Measurements from ENCODE around the gene PUSL1.

PUSL1 gene

GRCh38 chr1:1340791-1341548, 32.6 kb downstream of the PUSL1 start:
- DNase-seq, result no peak

DNA sequence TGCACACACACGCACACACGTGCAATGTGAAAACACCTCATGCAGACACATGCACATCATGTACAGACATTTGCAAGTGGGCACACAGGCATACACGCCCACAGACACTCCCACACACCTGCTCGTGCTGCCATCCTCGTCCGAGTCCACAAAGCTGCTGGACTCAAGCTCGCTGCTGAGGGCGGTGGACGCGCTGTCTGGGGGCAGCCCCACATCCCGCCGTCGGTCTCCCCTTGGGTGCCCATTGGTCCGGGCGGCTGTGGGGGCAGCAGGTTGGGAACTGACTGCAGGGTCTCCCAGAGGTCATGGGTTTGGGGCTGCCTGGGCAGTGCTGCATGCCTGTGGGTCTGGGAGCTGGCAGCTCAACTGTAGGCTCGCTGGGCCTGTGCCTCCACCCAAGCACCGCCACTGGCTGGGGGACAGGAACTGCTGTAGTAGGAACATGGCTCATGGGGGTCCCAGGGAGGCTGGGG, 33.2 kb downstream of the PUSL1 start:
- DNase-seq, result no peak

DNA sequence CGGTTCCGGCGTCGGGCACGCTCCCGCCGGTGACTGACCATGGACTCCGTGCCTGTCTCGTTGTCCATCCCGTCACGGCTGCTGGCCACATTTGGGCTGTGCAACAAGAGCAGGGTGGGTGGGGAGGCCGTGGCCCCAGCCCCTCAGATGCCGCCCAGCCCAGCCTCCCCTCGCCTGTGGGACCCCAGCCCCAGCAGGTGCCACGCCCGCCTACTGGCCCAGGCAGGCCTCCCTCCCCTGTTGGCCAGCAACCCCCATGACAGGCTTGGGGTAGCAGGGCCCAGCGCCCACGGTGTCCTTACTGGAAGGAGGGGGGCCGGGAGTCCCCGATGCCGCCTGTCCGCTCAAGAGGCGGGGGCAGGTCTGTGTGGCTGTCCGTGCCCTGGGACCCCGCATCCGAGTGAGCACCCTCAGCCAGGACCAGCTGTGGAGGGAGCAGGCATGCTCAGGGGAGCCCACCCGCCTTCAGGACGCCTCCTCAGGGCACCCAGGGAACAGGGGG, 33.7 kb downstream of the PUSL1 start:
- DNase-seq, result no peak

GRCh38 chr1:1342584-1343115, 34.3 kb downstream of the PUSL1 start:
- DNase-seq, result no peak

- DNase-seq, result no peak
Measured at GRCh38 chr1:1343811-1344421, 35.5 kb downstream of the PUSL1 start.

GRCh38 chr1:1344655-1345361, 36.4 kb downstream of the PUSL1 start:
- DNase-seq, result peak; percentile 47

GRCh38 chr1:1345384-1345783, 37.0 kb downstream of the PUSL1 start:
- DNase-seq, result no peak

DNA sequence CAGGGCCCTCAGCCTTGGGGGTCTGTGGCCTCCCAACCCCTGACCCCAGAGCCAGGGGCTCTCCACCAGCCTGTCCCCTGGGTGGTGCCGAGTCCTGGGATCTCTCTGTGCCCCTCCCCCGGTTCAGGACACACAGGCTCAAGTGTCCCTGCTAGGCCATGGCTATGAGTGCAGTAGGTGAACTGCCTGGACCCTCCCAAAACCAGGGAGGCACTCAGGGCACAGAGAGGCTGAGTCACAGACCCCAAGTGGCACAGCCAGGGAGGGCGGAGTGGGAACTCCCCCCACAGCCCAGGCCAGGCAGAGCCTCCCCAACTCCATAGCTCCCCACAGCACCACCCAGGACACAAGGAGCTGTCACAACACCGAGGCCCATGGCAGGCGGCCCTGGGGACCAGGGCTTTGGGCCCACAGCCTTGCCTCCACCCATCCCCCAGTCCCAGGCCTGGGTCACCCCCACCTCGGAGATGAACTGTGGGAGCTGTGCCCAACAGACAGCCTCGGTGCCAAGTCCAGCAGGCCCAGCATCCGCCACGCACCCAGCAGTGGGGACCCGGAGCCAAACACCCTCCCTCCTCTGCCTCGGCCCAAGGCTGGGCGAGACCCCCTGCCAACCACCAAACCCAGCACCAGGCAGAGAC, 37.6 kb downstream of the PUSL1 start:
- DNase-seq, result no peak

DNA sequence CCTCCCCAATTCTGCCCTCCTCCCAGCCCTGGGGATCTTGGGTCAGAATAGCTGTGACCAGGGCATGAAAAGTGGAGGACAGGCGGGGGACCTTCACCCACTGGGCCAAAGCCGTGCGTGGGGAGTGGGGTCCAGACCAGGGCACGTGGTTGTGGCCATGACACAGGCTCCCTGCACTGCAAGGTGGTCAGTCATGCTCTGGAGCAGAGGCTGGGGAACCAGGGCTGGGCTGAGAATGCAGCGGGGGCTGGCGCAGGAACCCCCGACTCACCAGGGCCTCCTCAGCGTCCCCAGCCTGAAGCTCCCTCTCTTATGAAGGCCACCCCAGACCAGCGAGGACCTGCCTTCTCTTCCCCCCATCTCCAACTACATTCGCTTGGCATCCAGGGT, 38.1 kb downstream of the PUSL1 start:
- no peak for DNase-seq

GRCh38 chr1:1347026-1347595, 38.7 kb downstream of the PUSL1 start:
- DNase-seq, result no peak

GRCh38 chr1:1347663-1348419, 39.4 kb downstream of the PUSL1 start:
- no peak for DNase-seq

DNA sequence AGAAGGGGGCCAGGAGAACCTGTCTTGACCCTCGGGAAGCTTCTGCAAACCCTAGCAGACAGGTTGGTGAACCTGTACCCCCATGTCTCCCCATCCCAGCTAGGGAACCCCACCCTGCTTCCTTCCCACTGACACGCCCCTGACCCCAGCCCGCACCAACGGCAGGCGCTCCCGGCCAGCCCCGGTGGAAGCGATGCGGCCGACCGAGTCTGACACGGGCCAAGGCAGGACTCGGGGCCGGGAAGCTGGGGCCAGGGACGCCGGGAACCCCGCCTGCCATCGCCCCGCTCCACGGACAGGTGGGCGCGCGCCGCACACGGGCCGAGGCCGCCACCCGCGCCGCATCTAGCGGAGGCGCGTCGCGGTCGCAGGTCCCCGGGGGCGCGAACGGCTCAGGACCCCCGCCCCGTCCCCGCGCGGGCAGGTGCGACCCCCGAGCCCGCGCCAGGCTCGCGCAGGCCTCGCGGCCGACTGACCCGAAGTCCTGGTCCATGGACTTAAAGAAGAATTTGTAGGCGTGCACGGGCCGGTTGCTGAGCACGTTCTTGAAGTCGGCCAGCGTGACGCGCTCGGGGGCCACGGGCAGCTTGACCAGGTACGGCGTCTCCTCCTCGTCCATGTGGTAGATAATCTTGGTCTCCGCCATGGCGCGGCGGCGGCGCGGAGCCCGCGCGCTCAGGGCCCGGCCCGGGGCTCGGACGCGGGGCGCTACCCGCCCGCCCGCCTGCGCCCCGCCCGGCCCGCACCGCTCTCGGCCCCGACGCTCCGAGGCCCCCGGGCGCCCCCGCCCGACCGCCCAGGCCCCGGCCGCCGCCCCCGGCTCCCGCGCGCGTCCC, 40.2 kb downstream of the PUSL1 start:
- DNase-seq, result no peak

DNA sequence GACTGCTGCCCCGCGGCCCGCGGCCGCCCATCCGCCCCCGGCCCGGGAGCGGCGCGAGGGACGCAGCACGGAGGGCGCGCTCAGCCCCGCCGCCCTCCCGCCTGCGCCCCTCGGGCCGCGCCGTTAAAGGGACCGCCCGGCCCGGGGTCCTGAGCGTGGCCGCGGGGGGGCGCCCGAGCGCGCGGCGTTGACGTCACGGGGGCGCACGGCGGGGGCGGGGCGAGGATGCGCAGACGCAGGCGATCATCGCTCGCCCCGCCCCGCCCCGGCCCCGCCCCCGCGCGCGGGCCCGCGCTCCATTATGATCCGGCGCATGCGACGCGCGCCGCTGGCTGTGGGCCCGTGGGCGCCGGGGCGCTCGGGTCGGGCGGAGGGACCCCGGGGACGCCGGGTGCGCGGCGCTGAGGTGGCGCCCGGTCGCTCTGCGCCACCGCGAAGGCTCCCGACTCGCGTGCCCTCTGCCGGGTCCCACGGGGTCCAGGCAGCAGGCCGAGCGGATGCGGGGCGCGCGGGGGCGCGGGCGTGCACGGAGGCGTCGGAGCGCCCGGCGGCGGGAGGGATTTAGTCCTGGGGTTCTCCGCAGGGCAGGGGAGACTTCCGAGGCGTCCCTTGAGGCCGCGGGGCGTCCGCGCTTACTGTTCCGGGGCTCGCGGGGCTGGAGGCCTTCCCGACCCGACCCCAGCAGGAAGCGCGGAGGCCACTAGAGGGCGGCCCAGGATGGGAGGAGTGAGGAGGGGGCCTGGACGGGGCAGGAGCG, 41.0 kb downstream of the PUSL1 start, which contains the start of gene DVL1:
Gene DVL1 (minus strand): TSS at position 163 of the 757 bp plus-strand sequence. CDS start 353 bp downstream, outside the sequence.
- peak; percentile 73 for DNase-seq

- DNase-seq, result no peak
Measured at GRCh38 chr1:1351511-1352427, 43.4 kb downstream of the PUSL1 start.

- no peak for DNase-seq
Measured at GRCh38 chr1:1352786-1353388, 44.5 kb downstream of the PUSL1 start.

DNA sequence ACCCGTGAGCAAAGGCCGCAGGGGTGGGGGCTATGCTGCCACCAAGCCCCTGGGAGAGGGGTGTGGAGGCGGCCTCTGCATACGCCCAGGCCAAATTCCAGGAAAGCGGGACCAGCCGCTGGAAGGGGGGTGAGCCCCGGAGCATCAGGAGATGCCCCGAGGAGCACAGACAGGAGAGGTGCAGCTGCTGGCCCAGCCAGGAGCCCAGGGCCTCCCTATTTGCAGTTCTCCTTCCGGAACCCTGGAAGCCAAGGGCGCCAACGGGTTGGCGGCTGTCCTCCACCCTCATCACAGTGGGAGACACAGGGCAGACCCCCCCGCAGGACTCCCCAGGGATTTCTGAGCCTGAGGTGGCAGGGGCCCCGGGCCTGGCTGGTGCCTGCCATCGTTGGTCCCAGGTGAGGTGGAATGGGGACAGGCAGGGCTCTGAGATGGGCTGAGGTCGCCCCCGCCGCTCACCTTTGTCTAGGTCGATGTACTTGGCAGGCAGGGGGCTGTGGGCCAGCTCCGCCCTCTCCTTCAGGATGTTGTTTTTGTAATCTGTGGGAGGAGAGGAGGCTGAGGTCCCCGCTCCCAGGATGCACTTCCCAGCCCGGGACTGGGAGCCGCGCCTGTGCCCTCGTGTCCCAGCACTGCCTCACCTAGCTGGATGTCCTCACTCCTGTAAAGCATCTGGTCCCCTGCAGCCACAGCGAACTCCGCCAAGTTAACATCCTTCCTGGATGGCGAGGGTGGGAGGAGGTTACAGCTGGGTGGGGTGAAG, 45.2 kb downstream of the PUSL1 start:
- no peak for DNase-seq
